Measurements from ENCODE around the gene SH3RF3.

SH3RF3 gene

DNA sequence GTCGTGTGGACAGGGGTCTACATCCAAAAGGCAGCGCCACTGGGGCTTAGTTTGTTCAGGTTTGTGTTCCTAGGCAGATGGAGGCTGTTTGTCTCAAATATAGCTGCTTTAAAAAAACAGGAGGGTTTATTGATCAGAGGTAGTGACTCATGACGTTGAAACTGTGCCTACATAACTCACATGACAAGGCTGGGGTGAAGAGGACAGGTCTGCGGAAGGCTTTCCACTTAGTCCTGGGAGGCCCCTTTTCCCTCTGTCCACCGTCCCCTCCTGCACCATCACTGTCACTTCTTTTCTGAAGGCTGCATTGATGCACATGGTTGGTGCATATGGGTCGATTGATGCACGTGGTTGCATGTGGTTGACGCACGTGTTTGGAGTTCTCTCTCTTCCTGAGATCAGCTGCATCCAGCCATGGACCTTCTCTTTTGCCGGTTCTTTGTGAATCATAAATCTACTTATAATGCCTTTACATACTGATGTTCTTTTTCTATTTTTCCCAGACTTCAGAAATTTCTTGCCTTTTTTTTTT lies 10.9 kb downstream of the SH3RF3 start:
- DNase-seq (ENCODE audit: low spot score): no peak

GRCh38 chr2:109141006-109141600 lies 12.1 kb downstream of the SH3RF3 start:
- DNase-seq (ENCODE audit: low spot score): no peak

DNA sequence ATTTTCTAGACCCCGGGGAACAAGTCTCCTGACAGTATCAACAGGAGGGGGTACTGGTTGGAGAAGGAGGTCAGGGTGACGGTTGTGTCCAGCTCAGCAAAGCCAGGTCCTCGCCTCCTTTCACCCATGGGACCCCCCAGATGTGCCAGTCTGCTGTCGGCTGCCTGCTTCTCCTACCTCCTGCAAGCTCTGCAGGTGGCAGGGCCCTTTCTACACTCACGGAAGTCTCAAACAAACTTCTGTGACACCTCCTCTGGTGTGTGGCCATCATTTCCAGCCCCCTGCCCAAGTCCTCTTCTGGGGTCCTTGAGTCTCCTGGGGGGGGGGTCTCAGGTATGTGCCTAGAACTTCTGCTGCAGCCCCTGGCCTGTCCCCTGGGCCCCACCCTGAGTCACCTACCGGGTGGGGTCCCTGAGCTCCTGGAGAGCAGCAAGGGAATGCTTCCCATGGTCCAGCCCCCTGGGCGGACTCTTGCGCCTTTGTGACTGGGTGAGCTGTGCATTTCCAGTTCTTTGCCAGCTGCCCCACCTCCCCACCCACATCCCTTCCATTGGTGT lies 12.8 kb downstream of the SH3RF3 start:
- DNase-seq (ENCODE audit: low spot score): no peak

- no peak for DNase-seq (ENCODE audit: low spot score)
Measured at GRCh38 chr2:109142416-109143210, 13.6 kb downstream of the SH3RF3 start.

DNA sequence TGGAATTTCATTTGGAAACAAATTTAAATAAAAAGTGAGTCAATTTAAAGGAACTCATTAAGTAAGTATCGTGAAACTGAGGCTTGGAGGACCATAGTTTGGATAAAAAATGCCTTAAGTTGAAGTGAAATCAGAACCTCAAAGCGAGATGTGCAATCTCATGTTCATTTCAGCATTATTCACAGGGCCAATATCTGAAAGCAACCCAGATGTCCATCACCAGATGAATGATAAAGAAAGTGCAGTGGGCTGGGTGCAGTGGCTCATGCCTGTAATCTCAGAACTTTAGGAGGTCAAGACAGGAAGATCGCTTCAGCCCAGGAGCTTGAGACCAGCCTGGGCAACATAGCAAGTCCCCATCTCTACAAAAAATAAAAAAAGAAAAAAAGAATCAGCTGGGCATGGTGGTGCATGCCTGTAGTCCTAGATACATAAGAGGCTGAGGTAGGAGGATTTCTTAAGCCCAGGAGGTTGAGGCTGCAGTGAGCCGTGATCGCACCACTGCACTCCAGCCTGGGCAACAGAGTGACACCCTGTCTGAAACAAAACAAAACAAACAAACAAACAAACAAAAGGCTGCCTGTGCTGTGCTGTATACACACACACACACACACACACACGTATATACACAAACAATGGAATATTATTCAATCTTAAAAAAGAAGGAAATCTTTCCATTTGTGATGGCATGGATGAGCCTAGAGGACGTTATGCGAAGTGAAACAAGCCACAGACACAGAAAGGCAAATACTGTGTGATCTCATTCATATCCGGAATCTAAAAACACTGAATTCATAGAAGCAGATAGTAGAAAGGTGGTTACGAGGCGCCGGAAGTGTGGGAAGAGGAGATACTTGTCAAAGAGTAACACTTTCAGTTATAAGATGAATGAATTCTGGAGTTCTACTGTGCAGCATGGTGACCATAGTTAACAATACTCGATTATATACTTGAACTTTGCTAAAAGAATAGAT lies 14.5 kb downstream of the SH3RF3 start:
- DNase-seq (ENCODE audit: low spot score): no peak

DNA sequence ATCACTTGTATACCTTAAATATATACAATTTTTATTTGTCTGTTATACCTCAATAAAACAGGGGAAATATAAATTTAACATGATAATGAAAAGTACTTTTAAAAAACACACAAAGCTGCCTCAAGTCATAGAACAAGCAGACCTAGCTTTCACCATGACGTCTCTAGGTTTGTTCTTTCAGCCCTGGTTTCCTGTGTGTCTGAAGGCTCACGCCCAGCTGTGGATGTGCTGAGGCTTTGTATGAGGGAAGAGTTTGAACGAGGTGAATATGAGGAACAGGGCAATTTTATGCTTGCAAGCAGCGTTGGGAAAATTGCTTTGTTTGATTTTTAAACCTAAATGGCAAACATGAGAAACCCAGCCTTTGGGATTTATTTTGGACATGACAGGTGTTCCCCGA lies 15.3 kb downstream of the SH3RF3 start:
- DNase-seq (ENCODE audit: low spot score): no peak

GRCh38 chr2:109144721-109145120 lies 15.7 kb downstream of the SH3RF3 start:
- no peak for DNase-seq (ENCODE audit: low spot score)

- no peak for DNase-seq (ENCODE audit: low spot score)
Measured at GRCh38 chr2:109145286-109145685, 16.3 kb downstream of the SH3RF3 start.

GRCh38 chr2:109147405-109147804 lies 18.4 kb downstream of the SH3RF3 start:
- no peak for DNase-seq (ENCODE audit: low spot score)

GRCh38 chr2:109148117-109148746 lies 19.2 kb downstream of the SH3RF3 start:
- no peak for DNase-seq (ENCODE audit: low spot score)

GRCh38 chr2:109148991-109149645 lies 20.1 kb downstream of the SH3RF3 start:
- DNase-seq (ENCODE audit: low spot score): no peak

GRCh38 chr2:109150559-109150958 lies 21.6 kb downstream of the SH3RF3 start:
- DNase-seq (ENCODE audit: low spot score): no peak

GRCh38 chr2:109151519-109151918 lies 22.5 kb downstream of the SH3RF3 start:
- no peak for DNase-seq (ENCODE audit: low spot score)

- DNase-seq (ENCODE audit: low spot score): no peak
Measured at GRCh38 chr2:109153005-109153784, 24.2 kb downstream of the SH3RF3 start.

GRCh38 chr2:109153807-109154206 lies 24.8 kb downstream of the SH3RF3 start:
- DNase-seq (ENCODE audit: low spot score): no peak

DNA sequence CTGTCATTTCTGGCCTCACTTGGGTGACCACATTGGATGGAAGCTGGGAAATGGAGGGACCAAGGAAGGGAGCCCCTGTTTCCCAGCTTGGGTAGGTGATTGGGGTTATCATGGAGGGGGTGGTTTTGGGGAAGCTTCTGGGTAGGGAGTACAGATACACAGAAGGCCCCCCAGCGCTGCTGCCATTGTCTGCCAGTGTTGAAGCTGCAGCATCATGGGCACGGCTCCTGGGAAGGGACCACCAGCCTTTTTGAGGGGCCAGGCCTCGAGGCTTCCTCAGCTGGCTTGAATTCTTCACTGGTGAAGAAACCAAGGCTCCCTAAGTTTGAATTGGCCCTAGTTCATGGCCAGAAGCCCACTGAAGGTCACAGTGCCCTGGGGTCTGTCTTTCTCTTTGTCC lies 25.2 kb downstream of the SH3RF3 start:
- no peak for DNase-seq (ENCODE audit: low spot score)

DNA sequence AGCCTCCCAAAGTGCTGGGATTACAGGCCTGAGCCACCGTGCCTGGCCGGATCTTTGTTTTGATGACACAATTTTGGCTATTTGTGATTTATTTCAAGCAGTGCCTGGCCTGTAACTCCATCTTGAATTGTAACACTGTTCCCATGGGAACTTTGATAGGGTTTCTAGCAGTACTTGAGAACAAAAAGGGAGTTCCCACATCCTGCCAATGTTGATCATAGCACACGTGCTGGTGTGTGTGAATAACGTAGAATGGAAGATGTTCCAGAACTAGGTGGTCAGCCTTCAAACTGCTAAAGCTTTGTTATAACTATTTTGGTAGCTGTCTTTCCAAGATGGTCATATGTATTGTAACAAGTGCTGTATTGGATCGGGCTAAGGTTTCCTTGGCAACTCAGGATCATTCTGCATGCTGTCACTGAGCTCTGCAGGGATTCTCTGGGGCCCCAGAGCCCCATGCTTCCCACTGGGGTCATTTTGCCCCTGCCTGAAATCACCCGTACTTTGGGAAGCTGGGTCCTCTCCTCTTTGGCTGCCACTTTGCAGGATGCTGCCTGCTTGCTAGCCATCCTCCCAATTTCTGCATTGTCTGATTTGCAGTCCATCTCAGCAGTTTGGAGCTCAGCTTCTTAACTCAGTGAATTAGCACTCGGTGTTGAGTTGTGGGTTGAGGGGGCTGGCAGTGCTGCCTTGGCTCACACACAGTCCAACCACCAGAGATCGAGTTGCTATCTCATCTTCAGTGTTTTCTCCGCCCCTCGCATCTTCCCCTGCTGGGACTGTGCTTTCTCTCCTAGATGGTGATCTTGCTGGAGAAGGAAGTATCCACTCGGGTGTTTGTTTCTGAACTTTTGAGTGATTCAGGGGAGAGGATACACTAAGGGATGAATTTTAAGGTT lies 26.8 kb downstream of the SH3RF3 start:
- DNase-seq (ENCODE audit: low spot score): no peak

DNA sequence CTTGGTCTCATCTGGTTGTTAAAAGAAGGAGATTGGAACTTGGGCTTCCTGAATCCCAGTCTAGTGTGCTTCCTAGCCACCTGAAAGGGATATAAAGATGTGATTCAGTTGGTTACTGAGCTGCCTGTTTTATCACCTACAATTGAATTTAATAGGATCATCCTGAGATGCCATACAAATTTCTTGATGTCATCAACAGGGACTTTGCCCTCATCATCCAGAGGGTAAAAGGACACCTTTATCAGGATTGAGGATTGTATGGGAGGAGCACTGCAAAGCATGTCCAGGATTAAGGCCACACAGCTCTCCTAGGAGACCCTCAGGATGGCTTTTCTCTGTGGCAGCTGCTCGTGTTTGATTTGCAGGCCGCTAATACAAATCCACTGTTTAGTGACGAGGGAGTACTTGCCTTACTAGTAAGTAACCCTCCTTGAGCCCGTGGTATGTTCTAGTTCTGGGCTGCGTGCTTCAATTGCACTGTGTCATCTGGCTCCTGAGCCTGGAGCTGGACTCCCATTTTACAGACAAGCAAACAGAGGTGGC lies 28.6 kb downstream of the SH3RF3 start:
- DNase-seq (ENCODE audit: low spot score): no peak

- DNase-seq (ENCODE audit: low spot score): no peak
Measured at GRCh38 chr2:109158237-109158636, 29.2 kb downstream of the SH3RF3 start.

Measured in LoVo (cell line).